Cardiac muscle cell (in vitro differentiated cells and primary cell): ENCODE results near the gene PDK2. TPM values are rescaled to one million over a fixed set of nuclear protein-coding genes. Genes with fewer than 3 reads are reported as not detected.

Source experiments
- DNase-seq, 2 donors: peaks; one replicate each; pipeline versions ENCODE4 v3.0.0 to v3.0.0-alpha.2; 2010 to 2017; ENCODE audit warnings: low read depth in 1 of 2, low spot score in 1 of 2
- H3K27ac ChIP-seq: fragments of 200-600 bp; sonication (generic); 2 replicates; pipeline ENCODE4 v1.5.1; 2016
- H3K27me3 ChIP-seq: fragments of 200-600 bp; sonication (generic); 2 replicates; pipeline ENCODE4 v1.6.0; 2016; ENCODE audit warnings: control low read depth
- H3K36me3 ChIP-seq: fragments of 200-600 bp; sonication (generic); 2 replicates; pipeline ENCODE4 v1.5.1; 2016; ENCODE audit warnings: control low read depth
- H3K4me1 ChIP-seq: fragments of 200-600 bp; sonication (generic); 2 replicates; pipeline ENCODE4 v1.8.1; 2017; ENCODE audit warnings: low read depth, mild to moderate bottlenecking, mixed run types
- H3K4me3 ChIP-seq: fragments of 200-600 bp; sonication (generic); 2 replicates; pipeline ENCODE4 v1.5.1; 2016; ENCODE audit warnings: mild to moderate bottlenecking
- H3K9me3 ChIP-seq: fragments of 200-600 bp; sonication (generic); 2 replicates; pipeline ENCODE4 v1.5.1; 2017; ENCODE audit warnings: low read depth, mild to moderate bottlenecking, control low read depth
- CTCF ChIP-seq: IDR thresholded peaks from 2 replicates; pipeline ENCODE4 v1.5.1; 2012; ENCODE audit warnings: low read depth, mild to moderate bottlenecking, low read length
- polyA plus RNA-seq: library from polyadenylated mRNA; unstranded; fragments of >200 nt; fragmentation: Nextera tagmentation; extraction: Ambion mirVana; gene quantifications from 2 replicates; pipeline ENCODE4 v1.2.1, GENCODE V29; 2016
- total RNA-seq: library from RNA; depleted of rRNA; stranded (reverse); fragments of >200 nt; gene quantifications from 2 replicates; pipeline ENCODE4 v1.2.3, GENCODE V29; 2016

Gene PDK2
- total and polyA plus RNA-seq, 2 experiments from 2014 or later = 88.5 to 146 TPM

- Histone ChIP-seq H3K36me3 (no peaks in the 10 kb centered on the region), H3K27ac (peak overlapping the region; percentile 85), H3K4me1 (peaks cover 52% of the 10 kb centered on the region), H3K27me3 (no peaks in the 10 kb centered on the region), H3K4me3 (no peak overlapping the region), H3K9me3 (no peaks in the 10 kb centered on the region)
- no peak for TF ChIP-seq CTCF
- no peak for DNase-seq
These were observed 31.4 kb upstream of the PDK2 start for GRCh38 chr17:50063561-50064252.

GRCh38 chr17:50064253-50065001, 30.7 kb upstream of the PDK2 start:
- no peaks in the 10 kb centered on the region for H3K27me3 ChIP-seq
- H3K36me3 ChIP-seq = peaks cover 4% of the 10 kb centered on the region
- TF ChIP-seq CTCF = no peak
- H3K9me3 ChIP-seq = no peaks in the 10 kb centered on the region
- DNase-seq = peak; percentile 56 to 94
- peaks cover 50% of the 10 kb centered on the region for H3K4me1 ChIP-seq
- H3K4me3 ChIP-seq = no peak overlapping the region
- peak overlapping the region; percentile 85 for H3K27ac ChIP-seq

GRCh38 chr17:50065056-50065455, 30.1 kb upstream of the PDK2 start:
- no peaks in the 10 kb centered on the region for H3K9me3 ChIP-seq
- TF ChIP-seq CTCF = no peak
- H3K4me1 ChIP-seq = peaks cover 44% of the 10 kb centered on the region
- peak in 1 of 2 donors; percentile 47 for DNase-seq
- H3K4me3 ChIP-seq = no peak overlapping the region
- no peaks in the 10 kb centered on the region for H3K27me3 ChIP-seq
- peak overlapping the region; percentile 85 for H3K27ac ChIP-seq
- peaks cover 5% of the 10 kb centered on the region for H3K36me3 ChIP-seq

- Histone ChIP-seq H3K27me3 (no peaks in the 10 kb centered on the region), H3K9me3 (no peaks in the 10 kb centered on the region), H3K36me3 (peaks cover 7% of the 10 kb centered on the region), H3K4me3 (no peak overlapping the region), H3K27ac (no peak overlapping the region), H3K4me1 (peaks cover 25% of the 10 kb centered on the region)
- DNase-seq = no peak
- no peak for TF ChIP-seq CTCF
These were observed 28.2 kb upstream of the PDK2 start for GRCh38 chr17:50066995-50067394.

GRCh38 chr17:50067996-50068395, 27.2 kb upstream of the PDK2 start:
- DNase-seq = no peak
- Histone ChIP-seq H3K9me3 (no peaks in the 10 kb centered on the region), H3K4me3 (no peak overlapping the region), H3K4me1 (peaks cover 19% of the 10 kb centered on the region), H3K36me3 (peaks cover 7% of the 10 kb centered on the region), H3K27me3 (no peaks in the 10 kb centered on the region), H3K27ac (no peak overlapping the region)
- TF ChIP-seq CTCF = no peak
